Measurements from ENCODE around the gene NAXE.

The NAXE gene

DNA sequence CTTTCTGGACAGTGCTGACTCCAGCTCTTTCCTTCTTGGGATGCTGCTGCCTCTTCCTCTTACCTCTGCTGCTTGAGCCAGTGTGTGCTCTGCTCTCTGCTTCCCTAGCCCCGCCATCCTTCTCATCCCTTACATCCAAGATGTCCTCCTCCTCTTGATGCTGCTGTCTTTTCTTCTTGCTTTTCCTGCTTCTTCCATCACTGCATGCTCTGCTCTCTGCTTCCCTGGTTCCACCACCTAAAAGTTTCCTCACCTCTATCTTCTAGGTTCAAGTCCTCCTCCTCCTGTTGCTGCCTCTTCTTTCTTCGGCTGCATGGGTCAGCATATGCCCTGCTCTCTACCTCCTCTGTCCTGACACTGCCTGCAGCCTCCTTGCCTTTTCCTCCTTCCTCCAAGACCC lies 3.4 kb downstream of the NAXE start:
- no peak for DNase-seq (ENCODE audit: low spot score)
- TF ChIP-seq, protein P1, sequence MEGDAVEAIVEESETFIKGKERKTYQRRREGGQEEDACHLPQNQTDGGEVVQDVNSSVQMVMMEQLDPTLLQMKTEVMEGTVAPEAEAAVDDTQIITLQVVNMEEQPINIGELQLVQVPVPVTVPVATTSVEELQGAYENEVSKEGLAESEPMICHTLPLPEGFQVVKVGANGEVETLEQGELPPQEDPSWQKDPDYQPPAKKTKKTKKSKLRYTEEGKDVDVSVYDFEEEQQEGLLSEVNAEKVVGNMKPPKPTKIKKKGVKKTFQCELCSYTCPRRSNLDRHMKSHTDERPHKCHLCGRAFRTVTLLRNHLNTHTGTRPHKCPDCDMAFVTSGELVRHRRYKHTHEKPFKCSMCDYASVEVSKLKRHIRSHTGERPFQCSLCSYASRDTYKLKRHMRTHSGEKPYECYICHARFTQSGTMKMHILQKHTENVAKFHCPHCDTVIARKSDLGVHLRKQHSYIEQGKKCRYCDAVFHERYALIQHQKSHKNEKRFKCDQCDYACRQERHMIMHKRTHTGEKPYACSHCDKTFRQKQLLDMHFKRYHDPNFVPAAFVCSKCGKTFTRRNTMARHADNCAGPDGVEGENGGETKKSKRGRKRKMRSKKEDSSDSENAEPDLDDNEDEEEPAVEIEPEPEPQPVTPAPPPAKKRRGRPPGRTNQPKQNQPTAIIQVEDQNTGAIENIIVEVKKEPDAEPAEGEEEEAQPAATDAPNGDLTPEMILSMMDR (IDR thresholded peaks at IDR 0.05; ENCODE audit: extremely low read depth, missing control alignments): no peak

DNA sequence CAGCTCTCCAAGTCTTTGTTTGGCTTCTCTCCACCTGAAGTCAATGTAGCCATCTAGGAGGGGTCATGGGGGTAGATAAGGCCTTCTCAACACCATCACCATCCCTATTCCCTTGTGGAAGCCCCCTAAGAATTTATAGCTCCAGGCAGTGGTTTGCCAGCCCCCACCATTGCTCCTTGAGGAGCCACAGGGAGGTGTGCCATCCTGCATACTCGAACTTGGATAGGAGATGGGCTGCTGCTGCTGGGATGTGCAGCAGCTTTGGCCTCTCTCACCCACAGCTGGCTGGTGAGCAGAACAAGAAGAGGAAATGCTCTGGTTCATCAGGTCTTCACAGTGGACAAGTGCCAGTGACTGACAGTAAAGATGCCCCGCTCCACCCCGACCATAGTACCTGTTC lies 4.8 kb downstream of the NAXE start:
- TF ChIP-seq, protein P1 (IDR thresholded peaks at IDR 0.05; ENCODE audit: extremely low read depth, missing control alignments): no peak
- no peak for DNase-seq (ENCODE audit: low spot score)

DNA sequence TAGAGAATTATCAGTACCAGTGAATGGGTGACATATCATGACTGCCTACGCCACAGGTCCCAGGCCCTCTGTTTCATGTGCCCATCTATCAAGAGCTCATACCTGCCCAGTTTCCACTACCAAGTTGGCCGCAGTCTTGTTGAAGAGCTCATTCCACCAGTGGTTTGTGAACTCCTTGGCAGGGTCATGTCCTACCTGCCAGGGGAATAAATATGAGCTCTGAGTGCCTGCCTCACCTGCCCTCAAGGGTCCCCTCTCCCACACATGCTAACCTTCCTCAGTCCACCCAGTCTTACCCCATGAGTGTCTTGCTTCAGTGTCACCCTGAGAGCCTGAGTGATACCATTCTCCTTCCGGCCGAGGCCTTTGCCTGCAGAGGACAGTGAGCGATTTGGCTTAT lies 6.5 kb downstream of the NAXE start:
- DNase-seq (ENCODE audit: low spot score): no peak
- TF ChIP-seq, protein P1 (IDR thresholded peaks at IDR 0.05; ENCODE audit: extremely low read depth, missing control alignments): no peak

DNA sequence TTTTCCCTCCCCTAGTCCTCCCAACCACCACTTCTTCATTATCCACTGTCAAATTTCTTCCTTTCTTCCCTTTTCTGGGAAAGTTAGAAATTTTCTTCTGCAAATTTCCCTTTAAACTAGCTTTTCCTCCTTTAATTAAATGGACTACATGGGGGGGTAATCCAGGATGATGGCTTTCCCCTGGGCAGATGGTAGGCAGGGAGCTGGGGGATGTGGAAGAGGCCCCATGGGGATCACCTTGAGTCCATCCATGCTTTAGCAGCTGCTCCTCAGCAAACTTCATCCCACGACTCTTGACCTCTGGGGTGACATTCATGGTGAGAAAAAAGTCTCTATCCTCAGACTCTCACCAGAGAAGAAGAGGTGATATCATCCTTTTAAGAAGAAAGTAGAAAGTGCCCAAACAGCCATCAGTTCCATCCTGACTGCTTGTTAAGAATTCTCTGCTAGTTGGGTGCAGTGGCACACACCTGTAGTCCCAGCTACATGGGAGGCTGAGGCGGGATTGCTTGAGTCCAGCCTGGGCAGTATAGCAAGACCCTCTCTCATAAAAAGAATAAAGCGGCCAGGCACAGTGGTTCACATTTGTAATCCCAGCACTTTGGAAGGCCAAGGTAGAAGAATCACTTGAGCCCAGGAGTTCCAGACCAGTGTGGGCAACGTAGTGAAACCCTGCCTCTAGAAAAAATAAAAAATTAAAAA lies 7.3 kb downstream of the NAXE start:
- TF ChIP-seq, protein P1 (IDR thresholded peaks at IDR 0.05; ENCODE audit: extremely low read depth, missing control alignments): no peak
- DNase-seq (ENCODE audit: low spot score): no peak

DNA sequence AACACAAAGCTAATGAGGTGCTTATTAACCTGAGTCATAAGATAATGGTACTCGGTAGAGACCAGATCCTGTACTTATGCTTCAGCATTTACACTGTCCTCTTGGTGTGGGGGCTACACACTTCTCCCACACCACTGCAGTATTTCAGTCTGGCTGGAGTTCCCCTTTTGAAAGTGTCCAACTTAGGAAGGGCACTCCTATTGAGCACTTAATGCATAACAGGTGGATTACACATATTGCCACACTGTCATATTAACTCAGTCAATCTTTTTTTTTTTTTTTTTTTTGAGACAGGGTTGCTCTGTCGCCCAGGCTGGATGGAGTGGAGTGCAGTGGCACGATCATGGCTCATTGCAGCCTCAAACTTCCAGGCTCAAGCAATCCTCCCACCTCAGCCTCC lies 8.2 kb downstream of the NAXE start:
- DNase-seq (ENCODE audit: low spot score): peak; percentile 57
- TF ChIP-seq, protein P1 (IDR thresholded peaks at IDR 0.05; ENCODE audit: extremely low read depth, missing control alignments): no peak

DNA sequence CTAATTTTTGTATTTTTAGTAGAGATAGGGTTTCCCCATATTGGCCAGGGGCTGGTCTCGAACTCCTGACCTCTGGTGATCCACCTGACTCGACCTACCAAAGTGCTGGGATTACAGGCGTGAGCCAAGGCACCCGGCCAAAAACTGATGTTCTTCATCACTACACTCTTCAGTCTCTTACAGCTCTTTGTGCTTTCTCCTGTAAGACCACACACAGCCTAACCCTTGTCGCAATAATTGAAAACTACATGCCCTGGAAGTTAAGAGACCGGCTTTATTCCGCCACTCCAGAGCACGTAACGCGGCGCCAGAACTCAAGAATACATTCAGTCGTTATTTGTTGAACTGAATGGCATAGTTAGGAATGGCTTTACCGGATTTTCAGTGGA lies 9.2 kb downstream of the NAXE start:
- DNase-seq (ENCODE audit: low spot score): no peak
- TF ChIP-seq, protein P1 (IDR thresholded peaks at IDR 0.05; ENCODE audit: extremely low read depth, missing control alignments): no peak

DNA sequence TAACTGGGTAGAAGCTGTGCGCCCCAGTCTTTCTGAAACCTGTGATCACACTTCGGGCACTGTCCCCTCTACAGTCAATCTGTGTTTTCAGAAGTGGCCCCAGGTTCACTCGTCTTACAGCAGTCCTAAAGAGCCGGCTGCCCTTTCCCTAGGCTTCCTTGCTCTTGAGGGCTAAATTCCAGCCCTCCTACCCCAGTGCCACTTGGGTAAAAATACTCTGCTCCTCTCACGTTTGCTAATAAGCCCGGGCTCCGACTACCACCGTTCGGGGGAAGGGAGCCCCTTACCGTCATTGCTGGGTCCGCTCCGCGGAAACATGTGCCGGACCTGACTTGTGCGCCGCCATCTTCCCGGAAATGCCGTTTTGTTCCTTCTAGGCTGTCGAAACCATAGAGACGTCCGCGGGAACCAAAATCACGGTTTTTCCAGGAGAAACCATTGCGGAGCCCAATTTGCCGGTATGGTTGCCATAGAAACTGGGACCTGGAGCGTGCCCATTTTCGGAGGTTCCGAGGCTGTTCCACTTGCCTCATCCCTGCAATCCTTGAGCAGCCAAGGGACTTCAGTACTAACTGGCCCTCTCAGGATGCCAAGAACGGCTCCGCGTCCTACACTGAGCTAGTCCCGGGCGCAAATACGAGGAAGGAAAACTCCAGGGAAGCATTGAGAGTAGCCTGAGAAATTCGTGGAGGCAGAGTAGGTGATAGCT lies 9.7 kb downstream of the NAXE start, which contains the start of gene GPATCH4:
Gene GPATCH4 (minus strand): TSS at position 358 of the 709 bp plus-strand sequence.
- TF ChIP-seq, protein P1 (IDR thresholded peaks at IDR 0.05; ENCODE audit: extremely low read depth, missing control alignments): no peak
- peak; percentile 76 for DNase-seq (ENCODE audit: low spot score)
